ENCODE results near the gene AMER3.

DNA sequence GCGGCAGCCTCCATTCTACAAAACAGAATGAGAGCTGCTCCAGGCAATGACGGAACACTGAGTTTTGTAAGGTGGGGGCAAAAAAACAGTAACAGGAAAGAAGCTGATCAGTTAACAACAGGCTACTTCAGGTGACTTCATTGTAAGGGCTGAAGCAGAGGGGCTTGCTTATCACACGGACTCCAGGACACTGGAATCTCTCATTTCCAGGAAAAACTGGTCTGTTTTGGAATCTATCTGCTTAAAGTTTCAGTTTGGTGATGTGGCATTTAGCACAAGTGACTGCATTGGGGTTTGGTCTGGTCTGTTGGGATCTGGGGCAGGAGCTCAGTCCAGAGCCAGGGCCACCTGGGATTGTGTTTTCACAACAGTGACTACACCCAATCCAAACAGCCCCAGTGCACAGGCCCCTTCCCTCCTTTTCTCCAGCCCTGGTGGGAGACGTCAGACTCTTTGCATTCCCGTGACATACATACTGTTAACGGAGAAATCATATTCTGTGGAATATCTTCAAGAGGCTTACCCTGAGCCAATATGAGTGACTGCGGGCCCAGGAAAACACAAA is 14.1 kb downstream of the AMER3 start:
- TF ChIP-seq, protein P1, sequence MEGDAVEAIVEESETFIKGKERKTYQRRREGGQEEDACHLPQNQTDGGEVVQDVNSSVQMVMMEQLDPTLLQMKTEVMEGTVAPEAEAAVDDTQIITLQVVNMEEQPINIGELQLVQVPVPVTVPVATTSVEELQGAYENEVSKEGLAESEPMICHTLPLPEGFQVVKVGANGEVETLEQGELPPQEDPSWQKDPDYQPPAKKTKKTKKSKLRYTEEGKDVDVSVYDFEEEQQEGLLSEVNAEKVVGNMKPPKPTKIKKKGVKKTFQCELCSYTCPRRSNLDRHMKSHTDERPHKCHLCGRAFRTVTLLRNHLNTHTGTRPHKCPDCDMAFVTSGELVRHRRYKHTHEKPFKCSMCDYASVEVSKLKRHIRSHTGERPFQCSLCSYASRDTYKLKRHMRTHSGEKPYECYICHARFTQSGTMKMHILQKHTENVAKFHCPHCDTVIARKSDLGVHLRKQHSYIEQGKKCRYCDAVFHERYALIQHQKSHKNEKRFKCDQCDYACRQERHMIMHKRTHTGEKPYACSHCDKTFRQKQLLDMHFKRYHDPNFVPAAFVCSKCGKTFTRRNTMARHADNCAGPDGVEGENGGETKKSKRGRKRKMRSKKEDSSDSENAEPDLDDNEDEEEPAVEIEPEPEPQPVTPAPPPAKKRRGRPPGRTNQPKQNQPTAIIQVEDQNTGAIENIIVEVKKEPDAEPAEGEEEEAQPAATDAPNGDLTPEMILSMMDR (IDR thresholded peaks at IDR 0.05; ENCODE audit: low read length) = no peak
- TF ChIP-seq EZH2 (optimal IDR thresholded peaks at IDR 0.05; ENCODE audit: low read depth, low read length) = no peak
